ENCODE data around the gene RPTOR.

RPTOR gene

DNA sequence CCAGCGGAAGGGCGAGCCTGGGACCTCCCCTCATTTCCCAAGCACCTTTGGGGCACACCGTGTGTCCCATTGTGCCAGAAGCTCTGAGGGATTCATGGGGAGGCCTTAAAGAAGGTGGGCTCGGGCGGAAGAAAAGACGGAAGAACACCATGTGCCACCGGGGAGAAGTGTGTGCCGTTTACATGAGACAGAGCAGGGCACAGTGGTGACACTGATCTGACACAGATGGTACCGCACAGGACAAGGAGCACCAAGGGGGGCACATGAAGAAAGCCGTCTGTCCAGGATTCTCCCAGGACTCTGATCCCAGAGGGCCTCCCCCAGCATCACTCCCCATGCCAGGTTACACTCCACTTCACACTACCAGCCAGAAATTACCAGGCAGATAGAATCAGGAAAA, 318.3 kb downstream of the RPTOR start:
- ChIA-PET CTCF (no interaction called here), POLR2A (interaction anchor here (0.7 kb wide), 1 partner anchor 20 kb away, joined by 10 read pairs; no protein-coding TSS in a partner anchor)
- no peak overlapping the region for H3K4me3 ChIP-seq (ENCODE audit: low read depth, low read length)
- H3K9me3 ChIP-seq (ENCODE audit: control insufficient read depth, insufficient read depth, low read depth, low read length) = no peaks in the 10 kb centered on the region
- H3K36me3 ChIP-seq (ENCODE audit: control insufficient read depth in 2 of 2, insufficient read depth in 1 of 2, low read length in 2 of 2) = peaks cover 0 to 29% of the 10 kb centered on the region in 2 experiments; a peak in 1 of 3 replicates
- H3K27ac ChIP-seq (ENCODE audit: extremely low read depth, low read depth, low read length) = no peak overlapping the region
- no peaks in the 10 kb centered on the region for H3K4me1 ChIP-seq (ENCODE audit: control insufficient read depth, insufficient read depth, low read length)
- TF ChIP-seq ZNF302 (tag by site-specific recombination; IDR thresholded peaks at IDR 0.05; ENCODE audit: low read depth) (no peak), ZNF701 (tag by site-specific recombination; IDR thresholded peaks at IDR 0.05) (peak; percentile 95), GLI2 (tag by site-specific recombination; IDR thresholded peaks at IDR 0.05; ENCODE audit: borderline replicate concordance, low read depth) (no peak)

DNA sequence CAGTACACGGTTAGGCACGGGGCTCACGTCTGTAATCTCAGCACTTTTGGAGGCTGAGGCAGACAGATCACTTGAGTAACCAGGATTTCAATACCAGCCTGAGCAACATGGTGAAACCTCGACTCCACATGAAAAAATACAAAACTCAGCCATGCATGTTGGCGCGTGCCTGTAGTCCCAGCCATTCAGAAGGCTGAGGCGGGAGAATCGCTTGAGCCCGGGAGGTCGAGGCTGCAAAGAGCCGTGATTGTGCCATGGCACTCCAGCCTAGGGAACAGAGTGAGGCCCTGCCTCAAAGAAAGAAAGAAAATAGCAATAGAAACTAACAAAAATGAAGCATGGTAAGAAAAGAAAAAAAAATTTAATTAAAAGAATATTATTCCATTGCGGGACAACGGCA, 319.0 kb downstream of the RPTOR start:
- Histone ChIP-seq H3K27ac (ENCODE audit: extremely low read depth, low read depth, low read length) (no peak overlapping the region), H3K36me3 (ENCODE audit: control insufficient read depth in 2 of 2, insufficient read depth in 1 of 2, low read length in 2 of 2) (peaks cover 0 to 29% of the 10 kb centered on the region in 2 experiments; a peak in 1 of 3 replicates), H3K4me3 (ENCODE audit: low read depth, low read length) (no peak overlapping the region), H3K4me1 (ENCODE audit: control insufficient read depth, insufficient read depth, low read length) (no peaks in the 10 kb centered on the region), H3K9me3 (ENCODE audit: control insufficient read depth, insufficient read depth, low read depth, low read length) (no peaks in the 10 kb centered on the region)
- POLR2A ChIA-PET = no interaction called here
- TF ChIP-seq ZNF791 (tag by site-specific recombination; IDR thresholded peaks at IDR 0.05) (no peak), ZNF585B (tag by site-specific recombination; IDR thresholded peaks at IDR 0.05) (no peak), ZNF223 (tag by site-specific recombination; IDR thresholded peaks at IDR 0.05) (no peak), ZNF664 (tag by site-specific recombination; IDR thresholded peaks at IDR 0.05) (no peak), SETDB1 (IDR thresholded peaks at IDR 0.05; ENCODE audit: insufficient read length, low read length) (no peak), ZNF561 (tag by site-specific recombination; IDR thresholded peaks at IDR 0.05; ENCODE audit: borderline replicate concordance) (no peak), ZBTB8A (tag by site-specific recombination; IDR thresholded peaks at IDR 0.05) (no peak), ZNF433 (tag by site-specific recombination; IDR thresholded peaks at IDR 0.05; ENCODE audit: low read depth) (no peak), ZFP3 (tag by site-specific recombination; IDR thresholded peaks at IDR 0.05; ENCODE audit: low read depth) (no peak), ZBTB11 (tag by site-specific recombination; conservative IDR thresholded peaks at IDR 0.05; ENCODE audit: low read depth) (no peak), ZNF521 (tag by site-specific recombination; IDR thresholded peaks at IDR 0.05) (no peak), ZNF654 (tag by site-specific recombination; IDR thresholded peaks at IDR 0.05; ENCODE audit: low read depth) (no peak), ZNF404 (tag by site-specific recombination; IDR thresholded peaks at IDR 0.05) (no peak)
- TF ChIP-seq, protein P1, sequence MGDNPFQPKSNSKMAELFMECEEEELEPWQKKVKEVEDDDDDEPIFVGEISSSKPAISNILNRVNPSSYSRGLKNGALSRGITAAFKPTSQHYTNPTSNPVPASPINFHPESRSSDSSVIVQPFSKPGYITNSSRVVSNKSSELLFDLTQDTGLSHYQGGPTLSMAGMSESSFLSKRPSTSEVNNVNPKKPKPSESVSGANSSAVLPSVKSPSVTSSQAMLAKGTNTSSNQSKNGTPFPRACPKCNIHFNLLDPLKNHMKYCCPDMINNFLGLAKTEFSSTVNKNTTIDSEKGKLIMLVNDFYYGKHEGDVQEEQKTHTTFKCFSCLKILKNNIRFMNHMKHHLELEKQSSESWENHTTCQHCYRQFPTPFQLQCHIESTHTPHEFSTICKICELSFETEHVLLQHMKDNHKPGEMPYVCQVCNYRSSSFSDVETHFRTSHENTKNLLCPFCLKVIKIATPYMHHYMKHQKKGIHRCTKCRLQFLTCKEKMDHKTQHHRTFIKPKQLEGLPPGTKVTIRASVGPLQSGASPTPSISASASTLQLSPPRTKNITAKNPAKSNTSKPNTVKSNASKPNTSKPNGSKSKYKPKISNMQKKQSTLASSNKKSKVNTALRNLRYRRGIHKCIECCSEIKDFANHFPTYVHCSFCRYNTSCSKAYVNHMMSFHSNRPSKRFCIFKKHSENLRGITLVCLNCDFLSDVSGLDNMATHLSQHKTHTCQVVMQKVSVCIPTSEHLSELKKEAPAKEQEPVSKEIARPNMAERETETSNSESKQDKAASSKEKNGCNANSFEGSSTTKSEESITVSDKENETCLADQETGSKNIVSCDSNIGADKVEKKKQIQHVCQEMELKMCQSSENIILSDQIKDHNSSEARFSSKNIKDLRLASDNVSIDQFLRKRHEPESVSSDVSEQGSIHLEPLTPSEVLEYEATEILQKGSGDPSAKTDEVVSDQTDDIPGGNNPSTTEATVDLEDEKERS (tag by site-specific recombination; IDR thresholded peaks at IDR 0.05) = no peak
- TF ChIP-seq, protein P2, sequence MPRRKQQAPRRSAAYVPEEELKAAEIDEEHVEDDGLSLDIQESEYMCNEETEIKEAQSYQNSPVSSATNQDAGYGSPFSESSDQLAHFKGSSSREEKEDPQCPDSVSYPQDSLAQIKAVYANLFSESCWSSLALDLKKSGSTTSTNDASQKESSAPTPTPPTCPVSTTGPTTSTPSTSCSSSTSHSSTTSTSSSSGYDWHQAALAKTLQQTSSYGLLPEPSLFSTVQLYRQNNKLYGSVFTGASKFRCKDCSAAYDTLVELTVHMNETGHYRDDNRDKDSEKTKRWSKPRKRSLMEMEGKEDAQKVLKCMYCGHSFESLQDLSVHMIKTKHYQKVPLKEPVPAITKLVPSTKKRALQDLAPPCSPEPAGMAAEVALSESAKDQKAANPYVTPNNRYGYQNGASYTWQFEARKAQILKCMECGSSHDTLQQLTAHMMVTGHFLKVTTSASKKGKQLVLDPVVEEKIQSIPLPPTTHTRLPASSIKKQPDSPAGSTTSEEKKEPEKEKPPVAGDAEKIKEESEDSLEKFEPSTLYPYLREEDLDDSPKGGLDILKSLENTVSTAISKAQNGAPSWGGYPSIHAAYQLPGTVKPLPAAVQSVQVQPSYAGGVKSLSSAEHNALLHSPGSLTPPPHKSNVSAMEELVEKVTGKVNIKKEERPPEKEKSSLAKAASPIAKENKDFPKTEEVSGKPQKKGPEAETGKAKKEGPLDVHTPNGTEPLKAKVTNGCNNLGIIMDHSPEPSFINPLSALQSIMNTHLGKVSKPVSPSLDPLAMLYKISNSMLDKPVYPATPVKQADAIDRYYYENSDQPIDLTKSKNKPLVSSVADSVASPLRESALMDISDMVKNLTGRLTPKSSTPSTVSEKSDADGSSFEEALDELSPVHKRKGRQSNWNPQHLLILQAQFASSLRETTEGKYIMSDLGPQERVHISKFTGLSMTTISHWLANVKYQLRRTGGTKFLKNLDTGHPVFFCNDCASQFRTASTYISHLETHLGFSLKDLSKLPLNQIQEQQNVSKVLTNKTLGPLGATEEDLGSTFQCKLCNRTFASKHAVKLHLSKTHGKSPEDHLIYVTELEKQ (tag by site-specific recombination; IDR thresholded peaks at IDR 0.05; ENCODE audit: borderline replicate concordance) = no peak
- CTCF ChIA-PET = interaction anchor here (0.7 to 1.6 kb wide), 3 partner anchors 18 to 531 kb away, joined by 3 to 5 read pairs (median 5); no protein-coding TSS in a partner anchor
